Dendritic cell treated with granulocyte-macrophage colony-stimulating factor and Interleukin-4, amounts not matched to agents 40 ng/mL and 50 ng/mL, for 4 days (primary cell): Measurements from ENCODE around the gene DRG1.
"Not testable (repeated sequence)": the region's sequence is repeated elsewhere in the genome, so short reads cannot be mapped to it uniquely, and the experiment has no call there.

Experiments used
- H3K27ac Mint-ChIP-seq: one replicate; pipeline ENCODE4 v1.8.0; 2022; ENCODE audit warnings: mild to moderate bottlenecking, mixed read lengths
- H3K27me3 Mint-ChIP-seq: one replicate; pipeline ENCODE4 v1.8.0; 2022; ENCODE audit warnings: mild to moderate bottlenecking, mixed read lengths
- H3K36me3 Mint-ChIP-seq: one replicate; pipeline ENCODE4 v1.8.0; 2022; ENCODE audit warnings: low read depth, mixed read lengths
- H3K4me1 Mint-ChIP-seq: one replicate; pipeline ENCODE4 v1.8.0; 2022; ENCODE audit warnings: low read depth, mixed read lengths
- H3K4me3 Mint-ChIP-seq: one replicate; pipeline ENCODE4 v1.8.0; 2022; ENCODE audit warnings: mild to moderate bottlenecking, moderate library complexity, mixed read lengths
- H3K9me3 Mint-ChIP-seq: one replicate; pipeline ENCODE4 v1.8.0; 2022; ENCODE audit warnings: mixed read lengths
- intact Hi-C: fragments of 100-400 bp; cut with micrococcal nuclease; formaldehyde crosslinking; loops from one replicate; pipeline ENCODE4 v1.15.0; 2022

DRG1 gene, protein sequence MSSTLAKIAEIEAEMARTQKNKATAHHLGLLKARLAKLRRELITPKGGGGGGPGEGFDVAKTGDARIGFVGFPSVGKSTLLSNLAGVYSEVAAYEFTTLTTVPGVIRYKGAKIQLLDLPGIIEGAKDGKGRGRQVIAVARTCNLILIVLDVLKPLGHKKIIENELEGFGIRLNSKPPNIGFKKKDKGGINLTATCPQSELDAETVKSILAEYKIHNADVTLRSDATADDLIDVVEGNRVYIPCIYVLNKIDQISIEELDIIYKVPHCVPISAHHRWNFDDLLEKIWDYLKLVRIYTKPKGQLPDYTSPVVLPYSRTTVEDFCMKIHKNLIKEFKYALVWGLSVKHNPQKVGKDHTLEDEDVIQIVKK

GRCh38 chr22:31399211-31400022, at the start of gene DRG1:
Gene DRG1, plus strand, starts transcription at chr22:31399604. Its CDS starts 80 bp downstream, at chr22:31399684.
- H3K4me1 Mint-ChIP-seq = peaks cover 7% of the 10 kb centered on the region
- peaks cover under 1% of the 10 kb centered on the region for H3K27me3 Mint-ChIP-seq
- intact Hi-C loops = loop anchor here (1.0 to 5.0 kb wide), 2 partner anchors 54 to 88 kb away; partner anchors contain the start of gene EIF4ENIF1
- peak within 1 kb of the TSS; percentile 85 for H3K4me3 Mint-ChIP-seq
- H3K9me3 Mint-ChIP-seq = peaks cover under 1% of the 10 kb centered on the region
- peaks cover 51% of the 10 kb centered on the region for H3K36me3 Mint-ChIP-seq
- peak within 1 kb of the TSS; percentile 90 for H3K27ac Mint-ChIP-seq

GRCh38 chr22:31349960-31350359, 49.4 kb upstream of the DRG1 start:
- H3K4me1 Mint-ChIP-seq = peaks cover 13% of the 10 kb centered on the region
- H3K27me3 Mint-ChIP-seq = peaks cover 13% of the 10 kb centered on the region
- intact Hi-C loops = loop anchor here (5.0 kb wide), 1 partner anchor 58 kb away; the partner anchor contains the start of gene PIK3IP1
- H3K27ac Mint-ChIP-seq = no peak overlapping the region
- H3K36me3 Mint-ChIP-seq = peaks cover 8% of the 10 kb centered on the region
- no peak overlapping the region for H3K4me3 Mint-ChIP-seq
- no peaks in the 10 kb centered on the region for H3K9me3 Mint-ChIP-seq

DNA sequence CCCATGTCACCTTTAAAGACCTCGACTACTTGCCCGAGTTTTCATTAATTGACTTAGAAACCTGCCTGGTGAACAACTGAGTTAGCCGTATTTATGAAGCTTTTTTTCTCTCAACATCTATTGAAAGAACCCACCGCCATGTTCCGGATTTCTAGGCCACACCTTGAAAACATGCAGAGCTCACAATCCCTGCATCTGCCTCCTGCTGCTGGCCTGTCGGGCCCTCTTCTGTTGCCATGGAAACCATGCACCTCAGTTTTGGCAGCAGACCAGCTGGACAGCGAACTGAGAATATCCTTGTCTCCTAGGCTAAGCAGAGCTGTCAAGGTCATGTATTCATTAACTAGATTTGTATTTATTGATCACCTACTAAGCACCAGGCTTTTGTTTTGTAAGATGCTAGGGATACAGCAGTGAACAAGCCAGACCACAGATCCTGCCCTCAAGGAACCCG, 49.0 kb upstream of the DRG1 start:
- Mint-ChIP-seq H3K4me1 (peaks cover 8% of the 10 kb centered on the region), H3K4me3 (no peak overlapping the region), H3K36me3 (peaks cover 4% of the 10 kb centered on the region), H3K27ac (no peak overlapping the region), H3K9me3 (no peaks in the 10 kb centered on the region), H3K27me3 (peaks cover 13% of the 10 kb centered on the region)
- intact Hi-C loops = no loop called here

DNA sequence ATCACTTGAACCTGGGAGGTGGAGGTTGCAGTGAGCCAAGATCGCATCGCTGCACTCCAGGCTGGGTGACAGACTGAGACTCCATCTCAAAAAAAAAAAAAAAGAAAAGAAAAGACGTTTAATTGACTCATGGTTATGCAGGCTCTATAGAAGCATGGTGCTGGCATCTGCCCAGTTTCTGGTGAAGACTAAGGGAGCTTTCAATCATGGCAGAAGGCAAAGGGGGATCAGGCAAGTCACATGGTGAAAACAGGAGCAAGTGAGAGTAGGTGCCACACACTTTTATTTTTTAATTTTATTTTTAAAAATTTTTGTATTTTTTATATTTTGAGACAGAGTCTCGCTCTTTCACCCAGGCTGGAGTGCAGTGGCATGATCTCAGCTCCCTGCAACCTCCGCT, 44.9 kb upstream of the DRG1 start:
- Mint-ChIP-seq H3K4me1 (no peaks in the 10 kb centered on the region), H3K9me3 (no peaks in the 10 kb centered on the region), H3K27me3 (peaks cover 9% of the 10 kb centered on the region), H3K4me3 (no peak overlapping the region), H3K36me3 (no peaks in the 10 kb centered on the region), H3K27ac (no peak overlapping the region)
- intact Hi-C loops = no loop called here

- Mint-ChIP-seq H3K36me3 (no peaks in the 10 kb centered on the region), H3K9me3 (no peaks in the 10 kb centered on the region), H3K27ac (no peak overlapping the region), H3K4me1 (no peaks in the 10 kb centered on the region), H3K4me3 (no peak overlapping the region), H3K27me3 (peaks cover 3% of the 10 kb centered on the region)
- intact Hi-C loops = no loop called here
Measured at GRCh38 chr22:31360029-31360428, 39.4 kb upstream of the DRG1 start.

GRCh38 chr22:31361743-31362142, 37.7 kb upstream of the DRG1 start:
- intact Hi-C loops = no loop called here
- Mint-ChIP-seq H3K36me3 (no peaks in the 10 kb centered on the region), H3K9me3 (no peaks in the 10 kb centered on the region), H3K4me1 (no peaks in the 10 kb centered on the region), H3K4me3 (no peak overlapping the region), H3K27ac (no peak overlapping the region), H3K27me3 (peaks cover 2% of the 10 kb centered on the region)

- Mint-ChIP-seq H3K4me1 (peaks cover 5% of the 10 kb centered on the region), H3K9me3 (no peaks in the 10 kb centered on the region), H3K27ac (no peak overlapping the region), H3K36me3 (no peaks in the 10 kb centered on the region), H3K27me3 (peaks cover 2% of the 10 kb centered on the region), H3K4me3 (no peak overlapping the region)
- intact Hi-C loops = no loop called here
Measured at GRCh38 chr22:31363885-31364465, 35.4 kb upstream of the DRG1 start.

DNA sequence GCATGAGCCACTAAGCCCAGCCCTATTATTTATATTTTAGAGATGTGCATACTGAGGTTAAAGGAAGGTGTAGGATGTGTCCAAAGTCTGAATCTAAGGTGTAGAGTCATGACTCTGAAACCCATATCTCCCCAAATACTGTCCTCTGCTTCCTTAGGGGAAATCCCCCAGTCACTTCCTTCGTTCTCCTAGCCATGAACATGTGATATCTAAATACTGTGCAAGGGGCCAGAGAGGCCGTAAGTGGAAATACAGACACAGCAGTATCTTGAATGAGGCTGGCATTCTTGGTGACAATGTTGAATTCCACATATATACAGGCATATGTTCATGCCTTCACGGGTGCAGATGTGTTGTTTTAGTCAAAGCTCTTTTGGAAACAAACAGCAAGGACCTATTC, 32.0 kb upstream of the DRG1 start:
- H3K27me3 Mint-ChIP-seq = no peaks in the 10 kb centered on the region
- H3K4me3 Mint-ChIP-seq = no peak overlapping the region
- H3K36me3 Mint-ChIP-seq = no peaks in the 10 kb centered on the region
- H3K4me1 Mint-ChIP-seq = peaks cover 5% of the 10 kb centered on the region
- no peak overlapping the region for H3K27ac Mint-ChIP-seq
- intact Hi-C loops = no loop called here
- no peaks in the 10 kb centered on the region for H3K9me3 Mint-ChIP-seq

DNA sequence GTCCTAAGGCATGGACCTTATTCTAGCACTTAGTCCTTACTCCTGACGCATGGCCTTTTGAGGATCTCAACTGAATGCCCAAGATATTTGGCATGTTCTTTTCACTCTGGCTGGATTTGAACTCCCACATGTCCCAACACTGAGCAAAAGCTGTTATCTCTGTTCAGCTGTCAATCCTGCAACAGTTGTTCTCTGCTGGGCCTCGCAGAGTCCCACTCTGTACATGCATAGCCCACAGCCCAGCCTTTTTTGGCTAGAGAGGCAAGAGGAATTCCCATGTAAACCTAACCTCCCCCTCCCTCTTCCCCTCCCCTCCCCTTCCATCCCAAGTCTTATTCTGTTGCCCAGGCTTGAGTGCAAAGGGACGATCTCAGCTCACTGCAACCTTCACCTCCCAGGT, 21.8 kb upstream of the DRG1 start:
- Mint-ChIP-seq H3K9me3 (no peaks in the 10 kb centered on the region), H3K4me3 (no peak overlapping the region)

GRCh38 chr22:31378123-31378522, 21.3 kb upstream of the DRG1 start:
- intact Hi-C loops = no loop called here
- Mint-ChIP-seq H3K27me3 (no peaks in the 10 kb centered on the region), H3K27ac (no peak overlapping the region), H3K9me3 (no peaks in the 10 kb centered on the region), H3K4me1 (peaks cover 6% of the 10 kb centered on the region), H3K36me3 (no peaks in the 10 kb centered on the region), H3K4me3 (no peak overlapping the region)

More for the DNA sequence above, 21.8 kb upstream of the DRG1 start:
- no peaks in the 10 kb centered on the region for H3K27me3 Mint-ChIP-seq
- peaks cover 6% of the 10 kb centered on the region for H3K4me1 Mint-ChIP-seq
- H3K36me3 Mint-ChIP-seq = no peaks in the 10 kb centered on the region
- intact Hi-C loops = no loop called here
- H3K27ac Mint-ChIP-seq = no peak overlapping the region

DNA sequence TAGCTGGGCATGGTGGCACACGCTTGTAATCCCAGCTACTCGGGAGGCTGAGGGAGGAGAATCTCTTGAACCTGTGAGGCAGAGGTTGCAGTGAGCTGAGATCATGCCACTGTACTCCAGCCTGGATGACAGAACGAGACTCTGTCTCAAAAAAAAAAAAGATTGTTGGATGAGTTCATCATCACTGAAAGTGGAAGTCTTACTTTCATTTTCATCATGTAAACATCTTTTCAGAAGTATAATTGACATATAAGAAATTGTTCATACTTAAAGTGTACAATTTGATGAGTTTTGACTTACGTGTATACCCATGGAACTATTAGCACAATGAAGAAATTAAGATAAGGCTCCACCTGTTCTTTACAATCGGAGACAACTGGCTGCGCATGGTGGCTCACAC, 20.8 kb upstream of the DRG1 start:
- H3K4me1 Mint-ChIP-seq, intact Hi-C loops, H3K36me3 Mint-ChIP-seq: not testable (repeated sequence)

DNA sequence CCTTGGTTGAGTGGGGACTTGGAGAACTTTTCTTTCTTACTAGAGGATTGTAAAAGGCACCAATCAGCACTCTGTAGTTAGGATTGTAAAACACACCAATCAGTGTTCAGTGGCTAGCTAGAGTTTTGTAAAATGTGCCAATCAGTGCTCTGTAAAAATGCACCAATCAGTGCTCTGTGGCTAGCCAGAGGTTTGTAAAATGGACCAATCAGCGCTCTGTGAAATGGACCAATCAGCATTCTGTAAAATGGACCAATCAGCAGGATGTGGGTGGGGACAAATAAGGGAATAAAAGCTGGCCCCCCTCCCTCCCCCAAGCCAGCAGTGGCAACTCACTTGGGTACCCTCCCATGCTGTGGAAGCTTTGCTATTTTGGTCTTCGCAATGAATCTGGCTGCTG, 5.5 kb upstream of the DRG1 start:
- no peak overlapping the region for H3K27ac Mint-ChIP-seq

More for the DNA sequence above, 20.8 kb upstream of the DRG1 start:
- H3K9me3 Mint-ChIP-seq, H3K27me3 Mint-ChIP-seq, H3K4me3 Mint-ChIP-seq, H3K27ac Mint-ChIP-seq: not testable (repeated sequence)

GRCh38 chr22:31394326-31394725, 5.1 kb upstream of the DRG1 start:
- Mint-ChIP-seq H3K4me3 (no peak overlapping the region), H3K36me3 (peaks cover 3% of the 10 kb centered on the region), H3K27me3 (peaks cover 2% of the 10 kb centered on the region), H3K4me1 (no peaks in the 10 kb centered on the region), H3K27ac (no peak overlapping the region), H3K9me3 (peaks cover 5% of the 10 kb centered on the region)
- intact Hi-C loops = no loop called here

More for the DNA sequence above, 5.5 kb upstream of the DRG1 start:
- no peak overlapping the region for H3K4me3 Mint-ChIP-seq
- H3K27me3 Mint-ChIP-seq = peaks cover 2% of the 10 kb centered on the region
- no peaks in the 10 kb centered on the region for H3K4me1 Mint-ChIP-seq
- no peaks in the 10 kb centered on the region for H3K36me3 Mint-ChIP-seq
- intact Hi-C loops = no loop called here
- H3K9me3 Mint-ChIP-seq = peaks cover 5% of the 10 kb centered on the region

DNA sequence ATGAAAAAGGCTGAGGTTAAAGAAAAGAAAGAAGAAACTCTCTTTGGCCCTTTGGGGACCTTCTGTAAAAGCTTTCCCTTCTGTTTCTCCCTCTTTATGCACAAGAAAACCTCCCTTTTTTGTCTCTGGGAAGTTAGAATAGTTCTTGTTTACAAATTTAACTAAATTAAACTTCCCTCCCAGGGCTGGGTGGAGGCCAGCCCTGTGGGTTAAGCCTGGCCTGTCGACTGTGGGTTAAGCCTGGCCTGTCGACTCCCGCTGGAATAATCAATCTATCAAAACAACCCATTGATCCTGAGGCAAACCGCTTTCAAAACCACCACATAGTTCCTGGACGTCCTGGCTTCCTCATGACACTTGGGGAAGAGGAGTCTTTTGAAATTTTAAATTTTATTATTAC, 1.2 kb upstream of the DRG1 start:
- Mint-ChIP-seq H3K27me3 (peaks cover 2% of the 10 kb centered on the region), H3K4me3 (no peak overlapping the region), H3K4me1 (peaks cover 7% of the 10 kb centered on the region), H3K27ac (peak overlapping the region; percentile 52), H3K36me3 (peaks cover 39% of the 10 kb centered on the region), H3K9me3 (peaks cover 5% of the 10 kb centered on the region)
- intact Hi-C loops = loop anchor here (5.0 kb wide), 1 partner anchor 89 kb away; the partner anchor contains the start of gene EIF4ENIF1
